ENCODE results near the gene SHH.

DNA sequence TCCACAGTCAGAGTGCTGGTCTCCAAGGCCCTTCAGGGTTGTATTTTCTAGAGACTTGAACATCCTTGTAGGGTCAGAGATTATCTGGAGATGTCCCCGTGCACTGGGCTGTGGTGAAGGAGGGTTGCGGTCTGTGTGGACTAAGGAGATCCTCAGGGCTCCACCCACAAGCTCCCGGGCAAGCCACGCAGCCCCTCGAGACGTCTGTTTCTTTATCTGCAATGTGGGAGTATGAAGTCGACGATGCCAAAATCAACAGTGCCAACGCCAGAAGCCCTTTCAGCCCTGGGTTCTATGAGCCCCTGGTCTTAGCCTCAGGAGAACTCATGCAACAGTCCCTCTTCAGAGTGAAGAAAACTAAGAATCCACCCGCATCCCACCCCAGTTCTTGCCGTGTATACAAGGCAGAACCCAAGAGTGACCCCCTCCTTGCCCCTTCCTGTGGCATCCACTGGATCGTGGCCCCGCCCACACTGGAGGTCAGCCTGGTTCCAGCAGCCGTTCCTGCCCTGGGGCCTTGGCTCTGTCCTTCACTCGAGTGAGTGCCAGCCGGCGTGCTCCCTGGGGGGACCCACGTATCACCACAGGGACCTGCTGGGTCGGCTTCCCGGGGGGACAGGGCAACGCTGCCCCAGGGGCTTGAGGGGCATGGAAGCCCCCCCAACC is 6.0 kb upstream of the SHH start:
- TF ChIP-seq KAT2B (IDR thresholded peaks at IDR 0.05; ENCODE audit: borderline replicate concordance, low read depth, low read length) (no peak), ZSCAN25 (CRISPR knock-in tag; IDR thresholded peaks at IDR 0.05) (no peak), ETV5 (CRISPR knock-in tag; IDR thresholded peaks at IDR 0.05; ENCODE audit: borderline replicate concordance) (no peak), TCF7L2 (IDR thresholded peaks at IDR 0.05; ENCODE audit: low read depth, low read length) (no peak), GABPA (IDR thresholded peaks at IDR 0.05; ENCODE audit: low read depth, low read length) (no peak), GABPA (CRISPR knock-in tag; IDR thresholded peaks at IDR 0.05; ENCODE audit: low read depth) (no peak), SKIL (CRISPR knock-in tag; IDR thresholded peaks at IDR 0.05; ENCODE audit: borderline replicate concordance) (no peak)
- TF ChIP-seq, protein P1, sequence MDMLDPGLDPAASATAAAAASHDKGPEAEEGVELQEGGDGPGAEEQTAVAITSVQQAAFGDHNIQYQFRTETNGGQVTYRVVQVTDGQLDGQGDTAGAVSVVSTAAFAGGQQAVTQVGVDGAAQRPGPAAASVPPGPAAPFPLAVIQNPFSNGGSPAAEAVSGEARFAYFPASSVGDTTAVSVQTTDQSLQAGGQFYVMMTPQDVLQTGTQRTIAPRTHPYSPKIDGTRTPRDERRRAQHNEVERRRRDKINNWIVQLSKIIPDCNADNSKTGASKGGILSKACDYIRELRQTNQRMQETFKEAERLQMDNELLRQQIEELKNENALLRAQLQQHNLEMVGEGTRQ (IDR thresholded peaks at IDR 0.05; ENCODE audit: low read depth, low read length) = no peak
- TF ChIP-seq, protein P1 (CRISPR knock-in tag; IDR thresholded peaks at IDR 0.05; ENCODE audit: borderline replicate concordance) = no peak

All from HepG2 (cell line).